Sigmoid colon (tissue), 7 donors: ENCODE measurements around the gene UST. TPM values are rescaled to one million over a fixed set of nuclear protein-coding genes. Genes with fewer than 3 reads are reported as not detected.

Experiments
- DNase-seq: peaks from one replicate; pipeline ENCODE4 v3.0.0-alpha.2; 2019
- H3K27ac ChIP-seq, 4 donors: fragments of 200-600 bp; sonication (generic); one replicate each; pipeline ENCODE4 v1.5.1; 2016 to 2019; ENCODE audit warnings: mild to moderate bottlenecking in 1 of 4
- H3K27me3 ChIP-seq, 3 donors: fragments of 200-600 bp; sonication (generic); one replicate each; pipeline ENCODE4 v1.5.1; 2019; ENCODE audit warnings: mild to moderate bottlenecking in 1 of 3
- H3K36me3 ChIP-seq, 4 donors: fragments of 200-600 bp; sonication (generic); one replicate each; pipeline ENCODE4 v1.5.1; 2016 to 2019
- H3K4me1 ChIP-seq, 4 donors: fragments of 200-600 bp; sonication (generic); one replicate each; pipeline ENCODE4 v1.5.1; 2017 to 2019
- H3K4me3 ChIP-seq, 4 donors: fragments of 200-600 bp; sonication (generic); one replicate each; pipeline ENCODE4 v1.5.1; 2017 to 2019; ENCODE audit warnings: mild to moderate bottlenecking in 2 of 4, moderate library complexity in 1 of 4
- H3K9me3 ChIP-seq, 4 donors: fragments of 200-600 bp in 3 of 4; sonication (generic) in 3 of 4; one replicate each; pipeline versions ENCODE4 v1.5.1 to v1.6.1; 2013 to 2019
- CTCF ChIP-seq, 4 experiments: fragments of 450-650 bp in 3 of 4; fragments of 200-600 bp in 1 of 4; IDR thresholded peaks; one replicate each; pipeline ENCODE4 v1.5.1; 2016 to 2019; ENCODE audit warnings: antibody characterized with exemption in 4 of 4, mild to moderate bottlenecking in 3 of 4, moderate library complexity in 2 of 4
- EP300 ChIP-seq, 4 donors: sonication (generic); formaldehyde crosslinking; IDR thresholded peaks; one replicate each; pipeline ENCODE4 v1.6.1; 2017; ENCODE audit warnings: antibody characterized with exemption in 4 of 4
- POLR2A ChIP-seq, 2 donors: fragments of 450-650 bp; IDR thresholded peaks; one replicate each; pipeline ENCODE4 v1.6.1; 2016; ENCODE audit warnings: antibody characterized with exemption in 2 of 2, mild to moderate bottlenecking in 2 of 2, moderate library complexity in 2 of 2
- POLR2AphosphoS5 ChIP-seq, 4 donors: sonication (generic); formaldehyde crosslinking; IDR thresholded peaks; one replicate each; pipeline ENCODE4 v1.6.1; 2017; ENCODE audit warnings: antibody characterized with exemption in 4 of 4
- WGBS, 2 donors: extraction: QIAGEN DNeasy Blood & Tissue Kit; methylation state at CpG; one replicate each; pipeline ENCODE4 v1.1.7; 2013; 5-methylcytosine and 5-hydroxymethylcytosine counted together
- intact Hi-C: fragments of 100-400 bp; cut with DNase I; formaldehyde crosslinking; loops from one replicate; pipeline ENCODE4 v1.15.1; 2023
- polyA plus RNA-seq, 3 donors: library from polyadenylated mRNA; stranded (reverse); fragments of 200-250 nt; gene quantifications; one replicate each; pipeline ENCODE4 v1.2.3, GENCODE V29; 2013
- total RNA-seq, 4 donors: library from RNA; depleted of rRNA; stranded (reverse); fragments of >200 nt; gene quantifications; one replicate each; pipeline ENCODE4 v1.1.0, GENCODE V29; 2016
- donor health status: healthy with polysubstance abuse.
- donor health status: Bipolar disorder and iron deficiency.
- donor health status: healthy.

The UST gene
- total and polyA plus RNA-seq, 7 donors, result 0.46 to 35.2 (median 21.8) TPM

- Histone ChIP-seq H3K36me3 (no peaks in the 10 kb centered on the region), H3K4me3 (no peak overlapping the region), H3K9me3 (no peaks in the 10 kb centered on the region), H3K4me1 (peaks cover 0 to 44% (median 31%) of the 10 kb centered on the region in 4 donors), H3K27me3 (no peaks in the 10 kb centered on the region), H3K27ac (no peak overlapping the region)
- peak; percentile 88 for DNase-seq
- no peak for TF ChIP-seq EP300 (IDR thresholded peaks at IDR 0.05)
- peak in 1 of 4 donors; percentile 27 for TF ChIP-seq POLR2AphosphoS5 (IDR thresholded peaks at IDR 0.05)
- TF ChIP-seq CTCF (IDR thresholded peaks at IDR 0.05), result peak; percentile 60 to 79 (median 76)
- 28 to 33% methylated on average over 6 of the region's 6 CpGs for WGBS, 2 donors
- intact Hi-C loops, result loop anchor here (1.0 to 5.0 kb wide), 4 partner anchors 130 to 435 kb away; partner anchors contain the start of gene TAB2
Measured at GRCh38 chr6:149082320-149082719, 335.5 kb downstream of the UST start.

GRCh38 chr6:149084026-149084425 lies 337.2 kb downstream of the UST start:
- H3K36me3 ChIP-seq, result no peaks in the 10 kb centered on the region
- H3K9me3 ChIP-seq, result no peaks in the 10 kb centered on the region
- peaks cover 0 to 40% (median 30%) of the 10 kb centered on the region in 4 donors for H3K4me1 ChIP-seq
- H3K4me3 ChIP-seq, result no peak overlapping the region
- H3K27me3 ChIP-seq, result no peaks in the 10 kb centered on the region
- no peak for DNase-seq
- intact Hi-C loops, result loop anchor here (5.0 kb wide), 3 partner anchors 128 to 433 kb away; partner anchors contain the start of gene TAB2
- no peak for TF ChIP-seq POLR2AphosphoS5 (IDR thresholded peaks at IDR 0.05)
- no peak for TF ChIP-seq EP300 (IDR thresholded peaks at IDR 0.05)
- no peak for TF ChIP-seq CTCF (IDR thresholded peaks at IDR 0.05)
- TF ChIP-seq POLR2A (IDR thresholded peaks at IDR 0.05), result no peak
- H3K27ac ChIP-seq, result no peak overlapping the region

- Histone ChIP-seq H3K9me3 (no peaks in the 10 kb centered on the region), H3K4me1 (peaks cover 0 to 31% (median 22%) of the 10 kb centered on the region in 4 donors), H3K27ac (no peak overlapping the region), H3K4me3 (no peak overlapping the region), H3K27me3 (no peaks in the 10 kb centered on the region), H3K36me3 (no peaks in the 10 kb centered on the region)
- TF ChIP-seq CTCF (IDR thresholded peaks at IDR 0.05) (no peak), EP300 (IDR thresholded peaks at IDR 0.05) (no peak), POLR2AphosphoS5 (IDR thresholded peaks at IDR 0.05) (no peak), POLR2A (IDR thresholded peaks at IDR 0.05) (no peak)
- intact Hi-C loops, result loop anchor here (5.0 kb wide), 3 partner anchors 127 to 432 kb away; partner anchors contain the start of gene TAB2
- WGBS, 2 donors, result 91 to 94% methylated on average over 6 of the region's 6 CpGs
- DNase-seq, result no peak
Measured at GRCh38 chr6:149084808-149085556, 338.2 kb downstream of the UST start.

GRCh38 chr6:149085557-149085938 lies 338.7 kb downstream of the UST start:
- intact Hi-C loops, result no loop called here
- Histone ChIP-seq H3K27me3 (no peaks in the 10 kb centered on the region), H3K36me3 (no peaks in the 10 kb centered on the region), H3K27ac (no peak overlapping the region), H3K4me3 (no peak overlapping the region), H3K4me1 (peaks cover 0 to 25% (median 16%) of the 10 kb centered on the region in 4 donors), H3K9me3 (no peaks in the 10 kb centered on the region)
- DNase-seq, result no peak
- no peak for TF ChIP-seq EP300 (IDR thresholded peaks at IDR 0.05)
- TF ChIP-seq POLR2AphosphoS5 (IDR thresholded peaks at IDR 0.05), result no peak
- TF ChIP-seq POLR2A (IDR thresholded peaks at IDR 0.05), result no peak
- TF ChIP-seq CTCF (IDR thresholded peaks at IDR 0.05), result no peak
